HG02642 (cell line): ENCODE data around the gene MMP24OS.
"Not testable (repeated sequence)": the region's sequence is repeated elsewhere in the genome, so short reads cannot be mapped to it uniquely, and the experiment has no call there.

Experiments
- ATAC-seq: cut with Tn5 transposase; IDR thresholded peaks from one replicate; pipeline ENCODE4 v1.9.1; 2021; ENCODE audit warnings: mild to moderate bottlenecking; ENCODE audit not compliant: unreplicated experiment, poor library complexity

The MMP24OS gene

DNA sequence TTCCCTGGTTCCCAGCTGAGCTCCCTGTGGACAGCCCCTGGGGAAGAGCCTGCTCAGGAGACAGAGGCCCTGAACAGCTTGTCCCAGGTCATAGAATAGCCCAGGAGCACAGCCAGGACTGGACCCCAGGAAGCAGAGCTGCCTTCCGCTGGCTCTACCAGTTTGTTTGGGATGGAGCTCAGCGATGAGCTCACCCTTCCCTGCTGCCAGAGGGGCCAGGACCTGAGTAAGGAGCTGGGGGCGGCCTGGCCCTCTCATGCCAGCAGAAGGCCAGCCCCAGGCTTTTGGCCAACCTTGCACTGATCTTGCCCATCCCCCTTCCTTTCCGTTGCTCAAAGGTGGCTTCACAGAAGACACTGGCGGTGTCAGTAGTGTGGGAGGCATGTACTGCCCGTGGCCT is 17.5 kb downstream of the MMP24OS start:
- ATAC-seq, result no peak

DNA sequence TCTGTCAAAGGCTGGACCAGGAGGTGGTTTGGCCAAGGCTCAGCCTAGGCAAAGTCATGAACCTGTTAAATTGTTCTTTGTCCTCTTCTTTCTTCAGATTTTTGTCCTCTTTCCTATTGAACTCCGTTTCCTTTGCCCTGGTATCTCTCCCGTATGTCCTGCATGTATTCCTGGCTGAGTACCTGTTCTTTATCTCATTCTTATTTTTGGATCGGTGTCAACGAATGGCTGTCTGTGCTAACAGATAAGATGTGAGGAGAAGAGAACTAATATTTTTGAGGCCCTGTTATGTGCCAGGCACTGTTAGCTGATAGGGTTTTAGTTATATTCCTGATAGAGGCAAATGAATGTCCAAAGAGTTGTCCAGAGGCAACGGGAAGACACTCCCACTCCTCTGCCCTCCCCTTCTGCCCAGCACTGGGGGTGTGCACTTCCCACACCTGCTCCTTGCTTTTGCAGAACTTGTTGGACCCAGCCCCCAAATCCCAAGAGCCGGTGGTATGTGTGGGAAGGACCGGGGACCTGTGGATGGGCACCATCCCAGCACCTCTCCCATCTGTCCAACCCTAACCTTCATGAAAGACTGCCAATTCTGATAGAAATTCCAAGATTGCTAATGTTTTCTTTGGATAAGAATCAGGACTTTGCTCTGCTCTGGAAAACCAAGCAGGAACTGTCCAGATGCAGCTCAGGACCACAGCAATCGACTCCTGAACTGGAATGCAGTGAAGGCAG is 20.6 kb downstream of the MMP24OS start:
- no peak for ATAC-seq

DNA sequence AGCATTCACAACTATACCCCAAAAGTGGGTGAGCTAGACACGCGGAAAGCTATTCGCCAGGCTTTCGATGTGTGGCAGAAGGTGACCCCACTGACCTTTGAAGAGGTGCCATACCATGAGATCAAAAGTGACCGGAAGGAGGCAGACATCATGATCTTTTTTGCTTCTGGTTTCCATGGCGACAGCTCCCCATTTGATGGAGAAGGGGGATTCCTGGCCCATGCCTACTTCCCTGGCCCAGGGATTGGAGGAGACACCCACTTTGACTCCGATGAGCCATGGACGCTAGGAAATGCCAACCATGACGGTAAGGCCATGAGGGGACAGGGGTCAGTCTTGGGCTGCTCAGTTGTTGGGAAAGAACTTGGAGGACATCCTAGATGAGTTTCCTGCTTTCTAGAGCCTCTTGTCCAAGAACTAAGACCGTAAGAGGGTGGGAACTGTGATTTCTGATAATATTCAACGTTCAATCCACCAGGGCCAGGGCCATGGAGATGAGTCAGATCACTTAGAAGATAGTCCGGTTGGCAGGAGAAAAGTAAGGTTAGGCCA is 23.4 kb downstream of the MMP24OS start:
- no peak for ATAC-seq

DNA sequence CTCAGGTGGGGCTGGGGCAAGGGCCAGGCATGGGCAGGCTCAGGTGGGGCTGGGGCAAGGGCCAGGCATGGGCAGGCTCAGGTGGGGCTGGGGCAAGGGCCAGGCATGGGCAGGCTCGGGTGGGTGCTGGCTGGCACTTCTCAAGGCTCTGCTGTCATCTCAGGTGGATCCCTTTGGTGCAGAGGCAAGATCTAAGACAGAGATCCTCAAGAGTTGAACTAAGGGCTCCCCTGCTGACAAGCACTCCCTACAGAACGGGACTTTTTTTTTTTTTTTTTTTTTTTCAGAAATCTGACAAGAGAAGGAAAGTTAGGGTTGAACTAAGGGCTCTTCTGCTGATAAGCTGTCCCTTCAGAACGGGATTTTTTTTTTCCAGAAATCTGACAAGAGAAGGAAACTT is 24.9 kb downstream of the MMP24OS start:
- ATAC-seq, result no peak

DNA sequence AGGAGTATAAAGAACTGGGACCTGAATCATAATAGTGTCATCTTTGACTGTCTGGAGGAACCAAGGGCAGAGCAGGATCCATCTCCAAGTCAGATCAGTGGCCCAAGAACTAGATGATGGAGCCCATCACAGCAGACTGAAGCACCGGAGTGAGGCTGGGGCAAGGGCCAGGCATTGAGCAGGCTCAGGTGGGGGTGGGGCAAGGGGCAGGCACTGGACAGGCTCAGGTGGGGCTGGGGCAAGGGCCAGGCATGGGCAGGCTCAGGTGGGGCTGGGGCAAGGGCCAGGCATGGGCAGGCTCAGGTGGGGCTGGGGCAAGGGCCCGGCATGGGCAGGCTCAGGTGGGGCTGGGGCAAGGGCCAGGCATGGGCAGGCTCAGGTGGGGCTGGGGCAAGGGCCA is 25.3 kb downstream of the MMP24OS start:
- ATAC-seq, result not testable (repeated sequence)

DNA sequence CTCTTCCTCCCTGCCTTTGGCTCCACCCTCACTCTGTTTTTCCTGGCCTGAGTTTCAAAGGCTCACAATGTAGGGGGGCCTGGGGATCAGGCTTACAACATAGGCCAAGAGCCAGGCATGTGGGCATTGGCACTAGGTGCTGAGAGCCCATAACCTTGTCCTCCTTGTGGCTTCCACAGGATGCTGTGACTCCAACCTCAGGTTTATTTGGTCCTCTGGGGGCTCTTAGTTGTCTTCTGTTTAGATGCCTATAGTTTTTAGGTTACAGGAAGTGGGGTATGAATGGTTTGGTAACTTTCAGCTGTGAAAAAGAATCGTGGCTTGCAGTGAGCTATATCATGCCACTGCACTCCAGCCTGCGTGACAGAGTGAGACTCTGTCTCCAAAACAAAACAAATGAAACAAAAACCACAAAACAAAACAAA is 25.9 kb downstream of the MMP24OS start:
- ATAC-seq, result no peak

DNA sequence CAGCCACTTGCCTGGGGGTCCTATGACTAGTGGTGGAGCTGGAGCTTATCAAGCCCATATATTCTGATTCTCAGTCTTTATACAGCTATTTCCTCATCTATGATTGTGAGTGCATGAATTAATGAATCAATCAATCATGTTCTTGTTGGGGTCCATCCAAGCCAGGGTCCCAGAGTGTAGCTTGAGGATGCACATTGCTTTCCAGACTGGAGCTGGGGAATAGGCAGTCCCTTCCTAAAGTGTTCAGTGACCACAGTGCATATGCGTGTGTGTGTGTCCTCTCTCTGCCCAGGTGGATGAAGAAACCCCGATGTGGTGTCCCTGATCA is 26.3 kb downstream of the MMP24OS start:
- no peak for ATAC-seq

DNA sequence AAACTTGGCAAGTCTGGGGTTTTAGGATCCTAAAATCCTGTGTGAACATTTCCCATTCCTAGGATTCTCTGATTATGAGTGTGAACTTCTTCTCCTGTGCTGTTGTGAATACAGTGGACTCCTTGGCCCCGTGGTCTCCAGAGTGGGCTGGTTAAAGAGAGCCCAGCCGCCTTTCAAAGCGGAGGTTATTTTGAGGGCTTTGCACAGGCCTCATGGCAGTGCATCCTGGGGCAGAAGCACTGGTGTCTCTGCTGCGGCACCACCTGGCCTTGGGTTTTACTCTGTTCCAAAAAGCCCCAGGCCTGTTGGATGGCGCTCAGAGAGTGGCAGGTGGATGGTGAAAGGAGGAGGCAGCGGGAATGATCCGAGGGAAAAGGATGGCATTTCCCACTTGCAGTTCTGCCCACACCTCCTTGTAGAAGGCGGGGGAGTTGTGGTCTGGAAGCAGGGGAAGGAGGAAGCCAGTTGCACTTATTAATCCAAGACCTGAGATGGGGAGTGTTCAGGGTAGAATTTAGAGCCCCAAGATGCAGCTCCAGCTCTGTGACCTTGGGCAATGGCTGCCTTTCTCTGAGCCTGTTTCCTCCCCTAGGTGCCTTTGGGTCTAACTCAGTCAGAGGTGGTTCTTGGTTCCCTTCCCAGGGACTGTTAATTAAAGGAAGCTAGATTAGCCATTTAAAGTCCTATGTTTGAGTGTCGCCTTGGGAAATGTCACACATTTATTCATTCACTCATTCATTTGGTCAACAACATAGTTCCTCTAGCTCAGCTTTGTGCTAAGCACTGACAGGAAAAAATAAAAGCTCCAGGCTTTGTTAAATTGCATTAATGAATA is 29.1 kb downstream of the MMP24OS start:
- no peak for ATAC-seq

DNA sequence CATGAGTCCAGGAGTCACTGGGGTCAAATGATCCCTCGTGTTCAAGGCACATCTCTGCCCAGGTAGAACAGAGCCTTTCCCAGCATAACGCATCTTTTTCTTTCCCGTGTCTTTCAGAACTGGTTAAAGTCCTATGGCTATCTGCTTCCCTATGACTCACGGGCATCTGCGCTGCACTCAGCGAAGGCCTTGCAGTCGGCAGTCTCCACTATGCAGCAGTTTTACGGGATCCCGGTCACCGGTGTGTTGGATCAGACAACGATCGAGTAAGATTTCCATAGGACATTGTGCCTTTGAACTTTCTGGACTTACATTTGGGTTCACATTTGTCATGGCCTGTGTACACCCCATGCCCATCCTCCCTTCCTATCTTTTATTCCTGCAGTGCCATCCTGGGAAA is 31.2 kb downstream of the MMP24OS start:
- ATAC-seq, result no peak

DNA sequence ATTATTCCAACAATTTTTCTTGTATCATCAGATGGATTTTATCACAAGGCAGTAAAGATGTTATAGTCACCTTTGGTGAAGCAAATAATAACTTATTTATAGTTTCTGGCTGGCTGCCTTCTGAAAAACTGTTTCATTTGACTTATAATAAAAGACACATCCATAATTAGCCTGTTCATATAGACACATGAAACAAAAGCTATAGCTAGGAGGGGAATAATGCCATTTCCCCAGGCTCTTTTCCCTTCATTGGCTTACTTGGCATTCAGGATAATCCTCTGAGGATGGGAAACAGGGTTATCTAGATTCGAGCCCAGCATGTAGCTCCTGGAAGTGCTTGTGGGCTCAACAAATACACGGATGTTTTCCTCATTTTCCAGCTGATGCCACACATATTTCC is 33.9 kb downstream of the MMP24OS start:
- no peak for ATAC-seq

DNA sequence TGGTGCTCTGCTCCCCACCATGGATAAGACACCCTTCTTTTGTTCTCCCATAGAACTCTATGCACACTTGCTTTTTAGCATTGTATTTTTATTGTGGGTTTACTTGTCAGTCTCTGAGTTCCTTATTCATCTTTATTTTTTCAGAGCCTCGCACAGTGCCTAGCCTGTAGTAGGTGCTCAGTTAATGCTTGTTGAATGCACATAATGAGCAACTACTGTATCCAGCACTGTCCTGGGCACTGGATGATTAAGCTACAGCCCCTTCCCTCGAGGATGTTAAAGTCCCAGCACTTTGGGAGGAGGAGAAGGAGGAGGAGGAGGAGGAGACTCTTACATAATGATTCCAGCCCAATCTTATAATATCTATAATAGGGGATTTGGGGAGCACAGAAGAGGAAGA is 34.6 kb downstream of the MMP24OS start:
- ATAC-seq, result no peak

DNA sequence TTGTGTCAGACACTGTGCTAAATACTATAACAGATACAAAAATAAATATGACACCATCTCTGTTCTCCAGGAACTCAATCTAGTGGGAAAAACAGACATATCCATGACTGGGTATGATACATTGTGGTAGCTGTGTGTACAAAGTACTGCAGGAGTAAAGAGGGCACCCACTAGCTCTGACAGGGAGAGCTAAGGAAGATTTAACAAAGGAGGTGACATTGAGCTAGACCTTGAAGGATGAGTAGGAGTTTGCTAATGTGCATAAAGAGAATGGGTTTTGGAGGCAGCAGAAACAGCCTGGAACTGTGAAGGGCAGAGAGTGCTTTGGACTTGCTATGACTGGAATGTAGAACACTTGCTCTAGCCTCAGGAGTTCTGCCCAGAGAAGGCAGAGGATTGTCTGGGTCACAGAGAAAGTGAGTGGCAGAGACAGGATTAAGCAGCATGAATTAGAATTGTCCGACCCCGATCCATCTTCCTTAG is 37.1 kb downstream of the MMP24OS start:
- no peak for ATAC-seq

DNA sequence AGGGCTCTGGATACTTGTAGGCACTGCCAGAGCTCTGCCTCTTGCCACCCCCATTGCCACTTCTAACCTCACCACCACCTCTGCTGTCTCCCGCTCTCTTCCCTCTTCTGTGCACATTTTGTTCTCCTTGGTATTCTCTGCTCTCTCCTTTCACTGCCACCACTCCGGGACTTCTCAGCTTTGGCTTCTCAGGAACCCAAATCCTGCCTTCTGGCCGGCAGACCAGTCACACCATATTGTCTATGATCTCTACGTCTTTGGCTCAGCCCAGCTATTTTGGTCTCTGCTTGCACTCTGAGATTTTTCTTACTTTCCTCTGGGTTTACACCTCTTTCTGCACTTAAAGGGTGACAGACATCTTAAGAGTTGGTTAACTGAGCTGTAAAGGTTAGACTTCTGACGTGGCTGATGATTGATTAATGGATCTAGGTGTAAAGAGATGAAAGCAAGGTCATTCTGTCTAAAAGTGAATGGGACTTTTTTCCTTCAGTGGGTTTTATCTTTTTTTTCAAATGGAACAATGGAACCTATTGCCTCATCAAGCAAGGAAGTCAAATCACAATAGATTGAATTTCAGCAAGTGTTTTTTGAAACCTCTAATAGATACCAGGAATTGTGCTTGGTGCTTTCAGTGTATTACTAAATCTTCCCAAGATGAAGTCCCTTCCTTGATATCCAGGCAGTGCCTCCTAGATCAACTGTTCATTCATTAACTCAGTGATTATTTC is 37.7 kb downstream of the MMP24OS start:
- no peak for ATAC-seq

DNA sequence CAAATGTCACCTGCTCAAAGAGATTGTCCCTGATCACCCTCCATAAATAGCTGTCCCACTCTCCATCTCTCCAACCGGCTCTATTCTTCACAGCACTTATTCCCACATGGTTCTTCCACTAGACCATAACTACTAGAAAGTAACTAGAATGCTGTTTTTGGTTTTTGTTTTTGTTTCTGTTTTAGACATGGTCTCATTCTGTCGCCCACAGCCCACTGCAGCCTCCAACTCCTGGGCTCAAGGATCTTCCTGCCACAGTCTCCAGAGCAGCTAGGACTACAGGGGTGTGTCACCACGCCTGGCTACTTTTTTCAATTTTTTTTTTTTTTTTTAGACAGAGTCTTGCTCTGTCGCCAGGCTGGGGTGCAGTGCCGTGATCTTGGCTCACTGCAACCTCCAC is 39.2 kb downstream of the MMP24OS start:
- no peak for ATAC-seq

DNA sequence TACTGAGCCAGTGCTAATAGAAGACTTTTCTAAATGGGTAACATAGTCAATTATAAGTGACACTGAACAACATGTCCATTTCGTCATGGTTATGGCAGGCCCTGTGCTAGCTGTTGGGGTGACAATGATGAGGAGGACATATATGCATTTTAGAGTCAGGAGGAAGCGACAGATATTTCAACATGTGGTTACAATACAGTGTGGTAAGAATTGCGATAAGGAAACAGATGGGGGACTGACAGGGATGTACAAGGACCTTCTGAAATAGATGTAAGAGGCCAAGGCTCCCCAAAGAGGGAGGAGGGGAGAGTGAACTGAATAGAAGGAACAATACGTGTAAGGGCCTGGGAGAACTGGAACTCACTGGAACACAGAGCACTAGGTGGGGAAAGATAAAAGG is 39.8 kb downstream of the MMP24OS start:
- ATAC-seq, result no peak

DNA sequence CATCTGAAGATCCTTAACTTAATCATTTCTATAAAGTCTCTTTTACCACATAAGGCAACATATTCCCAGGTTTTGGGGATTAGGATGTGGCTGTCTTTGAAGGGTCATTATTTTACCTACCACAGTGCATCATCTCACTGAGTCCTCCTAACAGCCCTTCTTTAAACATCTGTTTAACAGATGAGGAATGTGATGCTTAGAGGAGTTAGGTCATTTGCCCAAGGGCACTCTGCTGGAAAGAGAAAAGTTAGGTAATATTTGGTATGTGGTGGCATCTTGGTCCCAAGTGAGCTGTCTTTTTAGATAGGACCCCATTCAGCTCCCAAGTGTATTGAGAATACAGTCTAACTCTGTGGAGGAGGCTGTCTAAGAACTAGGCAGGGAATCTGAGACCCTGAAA is 40.4 kb downstream of the MMP24OS start:
- ATAC-seq, result no peak

DNA sequence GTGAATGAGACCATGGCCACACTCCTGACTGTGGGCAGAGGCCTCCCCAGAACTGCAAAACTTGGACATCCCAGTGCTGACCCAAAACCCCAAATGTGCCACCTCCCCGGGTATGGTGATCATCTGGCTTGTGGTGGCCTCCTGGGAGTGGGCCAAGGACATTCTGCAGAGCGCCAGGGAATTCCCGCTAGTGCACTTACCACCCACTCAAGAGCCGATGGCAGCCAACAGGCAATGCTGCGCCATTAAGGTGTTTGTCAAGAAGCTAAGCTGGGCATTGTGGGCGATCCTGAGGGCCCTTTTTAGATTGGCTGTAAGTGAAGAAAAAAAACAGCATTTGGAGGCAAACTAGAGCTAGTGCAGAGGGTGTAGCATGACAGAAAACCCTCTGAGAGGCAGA is 42.0 kb downstream of the MMP24OS start:
- no peak for ATAC-seq

DNA sequence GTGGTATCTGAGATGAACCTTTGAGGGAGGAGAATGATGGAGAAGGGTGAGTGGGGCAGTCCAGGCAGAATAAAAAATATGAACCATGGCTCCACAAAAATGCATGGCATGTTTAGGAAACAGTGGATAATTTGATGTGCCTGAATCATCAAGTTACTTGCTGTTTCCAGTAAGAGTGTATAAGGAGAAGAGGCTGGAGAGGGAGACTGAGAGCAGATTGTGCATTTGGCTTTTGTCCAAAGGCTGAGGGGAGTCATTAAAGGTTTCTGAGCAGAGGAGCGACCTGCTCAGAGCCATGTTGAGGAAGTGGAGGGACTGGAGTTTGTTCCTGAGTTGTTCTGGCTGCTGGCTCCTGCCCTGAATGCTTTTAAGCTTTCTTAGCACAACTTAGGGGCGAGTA is 45.3 kb downstream of the MMP24OS start:
- no peak for ATAC-seq

DNA sequence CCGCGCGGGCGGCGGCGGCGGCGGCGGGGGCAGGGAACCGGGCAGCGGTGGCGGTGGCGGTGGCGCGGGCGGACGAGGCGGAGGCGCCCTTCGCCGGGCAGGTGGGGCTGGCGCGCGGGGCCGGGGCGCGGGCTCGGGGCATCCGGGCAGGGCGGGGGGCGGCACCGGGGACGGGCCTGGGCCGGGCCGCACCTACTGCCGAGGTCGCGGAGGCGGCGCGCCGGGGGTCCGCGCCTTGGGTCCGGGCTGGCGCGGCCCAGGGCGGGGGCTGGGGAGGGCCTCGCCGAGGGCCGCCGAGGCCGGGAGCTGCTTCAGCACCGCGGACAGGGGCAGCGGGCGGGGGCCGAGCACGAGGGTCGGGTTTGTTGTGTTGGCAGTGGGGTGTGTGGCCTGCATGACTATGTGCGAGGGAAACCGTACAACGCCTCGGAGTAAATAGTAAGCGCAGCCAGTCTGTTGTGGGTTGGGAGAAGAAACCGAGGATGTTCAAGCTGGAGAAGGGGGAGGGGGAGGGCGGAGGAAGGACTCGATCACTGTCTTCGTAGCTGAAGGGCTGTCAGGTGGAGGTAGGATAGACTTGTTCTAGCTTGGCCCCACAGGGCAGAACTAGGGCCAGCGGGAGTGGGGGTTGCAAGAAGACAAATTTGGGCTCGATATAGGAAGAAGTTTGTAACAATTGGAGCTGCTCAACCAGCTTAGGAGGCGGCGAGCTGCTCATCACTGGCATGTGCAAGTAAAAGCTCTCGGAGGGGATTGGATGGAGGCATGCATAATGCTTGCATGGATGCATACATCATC is 50.8 kb downstream of the MMP24OS start:
- no peak for ATAC-seq
